Measurements from ENCODE around the gene ACTG2.

GRCh38 chr2:73918856-73919255, 26.0 kb downstream of the ACTG2 start:
- TF ChIP-seq CTCF (conservative IDR thresholded peaks at IDR 0.05) (no peak), EZH2 (IDR thresholded peaks at IDR 0.05; ENCODE audit: low read depth) (no peak)
